Liver (tissue), 9 donors: ENCODE measurements around the gene SETD7. TPM values are rescaled to one million over a fixed set of nuclear protein-coding genes. Genes with fewer than 3 reads are reported as not detected.

Experiments used
- DNase-seq: peaks from one replicate; pipeline ENCODE4 v3.0.0-alpha.2; 2017; ENCODE audit warnings: low spot score
- H3K27ac ChIP-seq, 2 donors: one replicate each; pipeline ENCODE4 v1.7.0; 2013; ENCODE audit warnings: inconsistent platforms in 2 of 2, low read length in 2 of 2, control low read depth in 1 of 2, low read depth in 1 of 2, mild to moderate bottlenecking in 1 of 2
- H3K27me3 ChIP-seq, 4 donors: one replicate each; pipeline versions ENCODE4 v1.6.1 to v1.7.0; 2013; ENCODE audit warnings: low read length in 3 of 4, inconsistent platforms in 1 of 4, mild to moderate bottlenecking in 1 of 4, moderate library complexity in 1 of 4; ENCODE audit not compliant: control insufficient read depth in 4 of 4, insufficient read depth in 4 of 4
- H3K36me3 ChIP-seq, 4 donors: one replicate each; pipeline versions ENCODE4 v1.6.1 to v1.7.0; 2013; ENCODE audit warnings: low read length in 3 of 4, mild to moderate bottlenecking in 3 of 4, low read depth in 1 of 4, moderate library complexity in 1 of 4; ENCODE audit not compliant: control insufficient read depth in 4 of 4, insufficient read depth in 3 of 4
- H3K4me1 ChIP-seq, 4 donors: one replicate each; pipeline versions ENCODE4 v1.6.1 to v1.7.0; 2013; ENCODE audit warnings: low read length in 3 of 4, mild to moderate bottlenecking in 3 of 4, moderate library complexity in 1 of 4; ENCODE audit not compliant: control insufficient read depth in 4 of 4, insufficient read depth in 4 of 4
- H3K4me3 ChIP-seq, 3 donors: one replicate each; pipeline versions ENCODE4 v1.6.1 to v1.7.0; 2013; ENCODE audit warnings: low read length in 3 of 3, control low read depth in 1 of 3, low read depth in 1 of 3, mild to moderate bottlenecking in 1 of 3
- H3K9ac ChIP-seq, 2 donors: one replicate each; pipeline ENCODE4 v1.7.0; 2013; ENCODE audit warnings: low read length in 2 of 2, mild to moderate bottlenecking in 2 of 2, moderate library complexity in 2 of 2, control low read depth in 1 of 2, low read depth in 1 of 2
- H3K9me3 ChIP-seq, 4 donors: one replicate each; pipeline versions ENCODE4 v1.6.1 to v1.7.0; 2013; ENCODE audit warnings: low read length in 3 of 4; ENCODE audit not compliant: control insufficient read depth in 4 of 4
- ATF3 ChIP-seq: IDR thresholded peaks from 2 replicates; pipeline ENCODE4 v1.6.1; 2016; ENCODE audit warnings: antibody characterized with exemption
- CTCF ChIP-seq: fragments of 150-350 bp; IDR thresholded peaks from 2 replicates; pipeline ENCODE4 v1.5.1; 2017; ENCODE audit warnings: improper control_type of control experiment, low read depth, low read length; ENCODE audit not compliant: missing input control
- EGR1 ChIP-seq, 2 donors: IDR thresholded peaks; 2 replicates each; pipeline ENCODE4 v1.6.1; 2016 to 2018; ENCODE audit warnings: antibody characterized with exemption in 2 of 2, low read depth in 2 of 2
- FOXA1 ChIP-seq: IDR thresholded peaks from 2 replicates; pipeline ENCODE4 v1.6.1; 2016; ENCODE audit warnings: antibody characterized with exemption
- FOXA2 ChIP-seq: IDR thresholded peaks from 2 replicates; pipeline ENCODE4 v1.6.1; 2016; ENCODE audit warnings: antibody characterized with exemption
- GABPA ChIP-seq, 2 donors: IDR thresholded peaks in 1 of 2; conservative IDR thresholded peaks in 1 of 2; 2 replicates each; pipeline ENCODE4 v1.6.1; 2016; ENCODE audit warnings: antibody characterized with exemption in 2 of 2, mild to moderate bottlenecking in 1 of 2, moderate library complexity in 1 of 2
- HNF4A ChIP-seq, 2 donors: conservative IDR thresholded peaks; 2 replicates each; pipeline ENCODE4 v1.6.1; 2016; ENCODE audit warnings: antibody characterized with exemption in 2 of 2, mild to moderate bottlenecking in 2 of 2
- HNF4G ChIP-seq: IDR thresholded peaks from 2 replicates; pipeline ENCODE4 v1.6.1; 2016; ENCODE audit warnings: antibody characterized with exemption
- JUND ChIP-seq, 2 donors: IDR thresholded peaks; 2 replicates each; pipeline ENCODE4 v1.6.1; 2016; ENCODE audit warnings: antibody characterized with exemption in 2 of 2
- MAX ChIP-seq: IDR thresholded peaks from 2 replicates; pipeline ENCODE4 v1.6.1; 2016; ENCODE audit warnings: antibody characterized with exemption
- NR2F2 ChIP-seq: IDR thresholded peaks from 2 replicates; pipeline ENCODE4 v1.6.1; 2016; ENCODE audit warnings: antibody characterized with exemption
- RAD21 ChIP-seq, 2 donors: IDR thresholded peaks; 2 replicates each; pipeline ENCODE4 v1.6.1; 2016; ENCODE audit warnings: antibody characterized with exemption in 2 of 2, mild to moderate bottlenecking in 2 of 2
- RXRA ChIP-seq, 2 donors: IDR thresholded peaks; 2 replicates each; pipeline ENCODE4 v1.6.1; 2017 to 2018; ENCODE audit warnings: antibody characterized with exemption in 2 of 2, mild to moderate bottlenecking in 1 of 2
- SP1 ChIP-seq: IDR thresholded peaks from 2 replicates; pipeline ENCODE4 v1.6.1; 2018; ENCODE audit warnings: antibody characterized with exemption, mild to moderate bottlenecking
- TAF1 ChIP-seq: conservative IDR thresholded peaks from 2 replicates; pipeline ENCODE4 v1.6.1; 2016; ENCODE audit warnings: antibody characterized with exemption, mild to moderate bottlenecking
- YY1 ChIP-seq: IDR thresholded peaks from 2 replicates; pipeline ENCODE4 v1.6.1; 2016; ENCODE audit warnings: antibody characterized with exemption, mild to moderate bottlenecking
- ZBTB33 ChIP-seq: IDR thresholded peaks from 2 replicates; pipeline ENCODE4 v1.6.1; 2016; ENCODE audit warnings: antibody characterized with exemption
- WGBS: extraction: QIAGEN DNeasy Blood & Tissue Kit; methylation state at CpG from one replicate; pipeline ENCODE4 v1.1.7; 2013; 5-methylcytosine and 5-hydroxymethylcytosine counted together
- polyA plus RNA-seq, 2 donors: library from polyadenylated mRNA; stranded (reverse) in 1 of 2; unstranded in 1 of 2; fragments of 200-250 nt in 1 of 2; fragments of >200 nt in 1 of 2; fragmentation: Nextera tagmentation in 1 of 2; extraction: Ambion mirVana in 1 of 2; gene quantifications; one replicate each; pipeline versions ENCODE4 v1.2.1 to v1.2.3, GENCODE V29; 2013 to 2015
- total RNA-seq, 2 donors: library from RNA; depleted of rRNA; stranded (reverse); fragments of >200 nt; gene quantifications; one replicate each; pipeline ENCODE4 v1.2.3, GENCODE V29; 2014
- donor health status: healthy.
- donor health status: healthy.
- donor health status: healthy.
- donor health status: healthy.
- donor health status: healthy.

The SETD7 gene
- total and polyA plus RNA-seq, 4 donors, result 12.9 to 81.7 (median 18.0) TPM

GRCh38 chr4:139506774-139507173, 49.2 kb downstream of the SETD7 start:
- WGBS, result 90% methylated on average over 9 of the region's 9 CpGs
- H3K36me3 ChIP-seq, result peaks cover 3 to 18% (median 12%) of the 10 kb centered on the region in 4 donors
- DNase-seq, result no peak

GRCh38 chr4:139503622-139504166, 52.3 kb downstream of the SETD7 start:
- no peak overlapping the region for H3K9ac ChIP-seq
- peaks cover 0 to 3% (median 0%) of the 10 kb centered on the region in 4 donors for H3K36me3 ChIP-seq
- no peak for DNase-seq
- H3K4me1 ChIP-seq, result peaks cover under 1 to 17% (median 8%) of the 10 kb centered on the region in 4 donors
- no peaks in the 10 kb centered on the region for H3K9me3 ChIP-seq
- H3K27me3 ChIP-seq, result no peaks in the 10 kb centered on the region
- no peak overlapping the region for H3K4me3 ChIP-seq
- H3K27ac ChIP-seq, result no peak overlapping the region
- TF ChIP-seq RXRA (IDR thresholded peaks at IDR 0.05) (no peak), HNF4G (no peak), HNF4A (conservative IDR thresholded peaks at IDR 0.05) (no peak), NR2F2 (no peak), MAX (no peak), ZBTB33 (no peak), GABPA (IDR thresholded peaks at IDR 0.05 in 1 of 2, conservative IDR thresholded peaks at IDR 0.05 in 1 of 2) (no peak), TAF1 (no peak), EGR1 (IDR thresholded peaks at IDR 0.05; ENCODE audit: low read depth in 2 of 2) (no peak), SP1 (no peak), JUND (IDR thresholded peaks at IDR 0.05) (no peak), RAD21 (IDR thresholded peaks at IDR 0.05) (no peak), ATF3 (no peak), FOXA2 (no peak)

More at GRCh38 chr4:139506774-139507173, 49.2 kb downstream of the SETD7 start:
- H3K27ac ChIP-seq, result no peak overlapping the region
- H3K9ac ChIP-seq, result no peak overlapping the region
- H3K4me1 ChIP-seq, result peaks cover 0 to 33% (median 20%) of the 10 kb centered on the region in 4 donors
- no peaks in the 10 kb centered on the region for H3K9me3 ChIP-seq
- no peak overlapping the region for H3K4me3 ChIP-seq
- H3K27me3 ChIP-seq, result no peaks in the 10 kb centered on the region
- TF ChIP-seq ZBTB33 (no peak), TAF1 (no peak), RXRA (IDR thresholded peaks at IDR 0.05) (no peak), HNF4A (conservative IDR thresholded peaks at IDR 0.05) (no peak), NR2F2 (no peak), JUND (IDR thresholded peaks at IDR 0.05) (no peak), GABPA (IDR thresholded peaks at IDR 0.05 in 1 of 2, conservative IDR thresholded peaks at IDR 0.05 in 1 of 2) (no peak), HNF4G (no peak), FOXA2 (no peak), SP1 (no peak), YY1 (no peak), RAD21 (IDR thresholded peaks at IDR 0.05) (no peak), CTCF (no peak), FOXA1 (no peak), ATF3 (no peak), MAX (no peak)
